IMR-90 (cell line): ENCODE measurements around the gene EML1. TPM values are rescaled to one million over a fixed set of nuclear protein-coding genes. Genes with fewer than 3 reads are reported as not detected.

Experiments
- ATAC-seq: fragments of 200-7000 bp; cut with Tn5 transposase; 2 replicates; pipeline ENCODE4 v1.9.1; 2020; ENCODE audit warnings: low read depth, mild to moderate bottlenecking, moderate library complexity
- BruUV-seq: library from RNA; stranded (reverse); fragments of 400-500 nt; replicated peaks from 2 replicates; lab custom pipeline; 2021; lab: Mats Ljungman, UMichigan
- CTCF ChIA-PET: fragments of 300-600 bp; formaldehyde crosslinking; extraction: SDS; loops from one replicate; lab custom pipeline; 2021; ENCODE audit warnings: antibody characterized with exemption; lab: Yijun Ruan, JAX
- POLR2A ChIA-PET: fragments of 300-600 bp; sonication (Branson Sonifier 250); formaldehyde crosslinking; loops from one replicate; lab custom pipeline; 2022; ENCODE audit warnings: antibody characterized with exemption; ENCODE audit not compliant: unreplicated experiment; lab: Charles Lee
- DNase-seq: peaks from one replicate; pipeline ENCODE4 v3.0.0; 2013
- H2AFZ ChIP-seq: replicated peaks from 2 replicates; pipeline ENCODE3; 2013; ENCODE audit warnings: low read length, mild to moderate bottlenecking; ENCODE audit not compliant: poor library complexity
- H2AK5ac ChIP-seq: 2 replicates; pipeline ENCODE4 v1.6.1; 2013; ENCODE audit warnings: low read depth, low read length, inconsistent platforms
- H2AK9ac ChIP-seq: replicated peaks from 2 replicates; pipeline ENCODE3; 2013; ENCODE audit warnings: mild to moderate bottlenecking, low read depth, low read length, moderate library complexity; ENCODE audit not compliant: poor library complexity
- H2BK120ac ChIP-seq: 2 replicates; pipeline ENCODE4 v1.6.1; 2013; ENCODE audit warnings: low read depth, low read length, inconsistent platforms
- H2BK15ac ChIP-seq: 3 replicates; pipeline ENCODE4 v1.6.1; 2013; ENCODE audit warnings: low read depth, low read length, inconsistent platforms
- H2BK20ac ChIP-seq: 2 replicates; pipeline ENCODE4 v1.6.1; 2013; ENCODE audit warnings: low read depth, mild to moderate bottlenecking, inconsistent platforms, low read length, moderate library complexity
- H2BK5ac ChIP-seq: 2 replicates; pipeline ENCODE4 v1.6.1; 2013; ENCODE audit warnings: mild to moderate bottlenecking, low read depth, low read length, inconsistent platforms; ENCODE audit not compliant: poor library complexity, severe bottlenecking
- H3K14ac ChIP-seq: replicated peaks from 2 replicates; pipeline ENCODE4 v1.6.1; 2013; ENCODE audit warnings: low read depth, low read length, inconsistent platforms
- H3K18ac ChIP-seq: 2 replicates; pipeline ENCODE4 v1.6.1; 2013; ENCODE audit warnings: low read depth, low read length, control low read depth
- H3K23ac ChIP-seq: 2 replicates; pipeline ENCODE4 v1.6.1; 2013; ENCODE audit warnings: low read depth, low read length, inconsistent platforms
- H3K27ac ChIP-seq: 2 replicates; pipeline ENCODE4 v1.5.1; 2013; ENCODE audit warnings: mild to moderate bottlenecking, control low read depth, low read length; ENCODE audit not compliant: insufficient read depth
- H3K27me3 ChIP-seq: 2 replicates; pipeline ENCODE4 v1.6.1; 2013; ENCODE audit warnings: low read length; ENCODE audit not compliant: control insufficient read depth, insufficient read depth
- H3K36me3 ChIP-seq: 2 replicates; pipeline ENCODE4 v1.6.1; 2013; ENCODE audit warnings: low read length, mixed read lengths; ENCODE audit not compliant: control insufficient read depth, insufficient read depth
- H3K4ac ChIP-seq: 2 replicates; pipeline ENCODE4 v1.6.1; 2013; ENCODE audit warnings: low read depth, low read length, inconsistent platforms
- H3K4me1 ChIP-seq: 2 replicates; pipeline ENCODE4 v1.6.1; 2013; ENCODE audit warnings: low read length, mixed read lengths; ENCODE audit not compliant: control insufficient read depth, insufficient read depth
- H3K4me2 ChIP-seq: 2 replicates; pipeline ENCODE4 v1.6.1; 2013; ENCODE audit warnings: low read depth, mild to moderate bottlenecking, control low read depth, low read length, moderate library complexity
- H3K4me3 ChIP-seq: 2 replicates; pipeline ENCODE4 v1.5.1; 2013; ENCODE audit warnings: low read depth, mild to moderate bottlenecking, control low read depth, low read length, moderate library complexity; ENCODE audit not compliant: insufficient read depth
- H3K56ac ChIP-seq: 2 replicates; pipeline ENCODE4 v1.6.1; 2013; ENCODE audit warnings: low read length, inconsistent platforms; ENCODE audit not compliant: insufficient read depth; ENCODE audit errors: extremely low read depth
- H3K79me1 ChIP-seq, 2 experiments: 2 replicates each; pipeline ENCODE4 v1.6.1; 2013; ENCODE audit warnings: low read length in 2 of 2, inconsistent platforms in 1 of 2, low read depth in 1 of 2
- H3K9ac ChIP-seq: 2 replicates; pipeline ENCODE4 v1.6.1; 2013; ENCODE audit warnings: low read depth, low read length, control low read depth
- H3K9me1 ChIP-seq: 2 replicates; pipeline ENCODE4 v1.6.1; 2013; ENCODE audit warnings: low read length, inconsistent platforms; ENCODE audit not compliant: insufficient read depth
- H3K9me3 ChIP-seq: 2 replicates; pipeline ENCODE4 v1.6.1; 2013; ENCODE audit warnings: low read length; ENCODE audit not compliant: control insufficient read depth, insufficient read depth
- H4K20me1 ChIP-seq: 2 replicates; pipeline ENCODE4 v1.6.1; 2013; ENCODE audit warnings: low read length, inconsistent platforms; ENCODE audit not compliant: insufficient read depth
- H4K5ac ChIP-seq: 2 replicates; pipeline ENCODE4 v1.6.1; 2013; ENCODE audit warnings: mild to moderate bottlenecking, low read depth, low read length, control low read depth
- H4K8ac ChIP-seq, 2 experiments: 2 replicates each; pipeline ENCODE4 v1.6.1; 2013; ENCODE audit warnings: low read depth in 2 of 2, low read length in 2 of 2, control low read depth in 1 of 2, inconsistent platforms in 1 of 2
- H4K91ac ChIP-seq: 2 replicates; pipeline ENCODE4 v1.6.1; 2013; ENCODE audit warnings: low read depth, low read length, inconsistent platforms; ENCODE audit not compliant: insufficient read depth
- CEBPB ChIP-seq: IDR thresholded peaks from 2 replicates; pipeline ENCODE4 v1.6.1; 2012; ENCODE audit warnings: low read depth, low read length, improper control_type of control experiment
- CHD1 ChIP-seq: IDR thresholded peaks from 2 replicates; pipeline ENCODE4 v1.6.1; 2012; ENCODE audit warnings: low read depth, low read length, improper control_type of control experiment
- CTCF ChIP-seq: conservative IDR thresholded peaks from 2 replicates; pipeline ENCODE4 v1.5.1; 2012; ENCODE audit warnings: mild to moderate bottlenecking, low read depth, low read length, improper control_type of control experiment
- ELK1 ChIP-seq: fragments of 150-350 bp; IDR thresholded peaks from 2 replicates; pipeline ENCODE4 v1.6.1; 2016; ENCODE audit warnings: low read depth, mild to moderate bottlenecking, low read length, moderate library complexity, borderline replicate concordance
- FOS ChIP-seq: fragments of 150-350 bp; IDR thresholded peaks from 2 replicates; pipeline ENCODE4 v1.6.1; 2016; ENCODE audit warnings: low read depth, low read length
- MXI1 ChIP-seq: IDR thresholded peaks from 2 replicates; pipeline ENCODE4 v1.6.1; 2012; ENCODE audit warnings: low read depth, mild to moderate bottlenecking, low read length, moderate library complexity, borderline replicate concordance
- POLR2A ChIP-seq: IDR thresholded peaks from 2 replicates; pipeline ENCODE4 v1.6.1; 2012; ENCODE audit warnings: mild to moderate bottlenecking, low read depth, low read length
- RAD21 ChIP-seq: IDR thresholded peaks from 2 replicates; pipeline ENCODE4 v1.6.1; 2012; ENCODE audit warnings: low read length, improper control_type of control experiment
- RFX5 ChIP-seq: IDR thresholded peaks from 2 replicates; pipeline ENCODE4 v1.8.0; 2012; ENCODE audit warnings: low read depth, mild to moderate bottlenecking, low read length, moderate library complexity
- WGBS, 2 experiments: methylation state at CpG; one replicate each; pipeline versions ENCODE4 v1.1.5 to v1.1.7; 2013; ENCODE audit warnings: missing lambda C conversion rate in 2 of 2; ENCODE audit not compliant: insufficient read length in 1 of 2; ENCODE audit errors: extremely low coverage in 2 of 2; 5-methylcytosine and 5-hydroxymethylcytosine counted together
- dilution Hi-C: fragments of 300-500 bp; cut with HindIII; formaldehyde crosslinking; loops from one replicate; pipeline ENCODE4 v1.14.3; 2018; ENCODE audit warnings: low sequenced_read_pairs; ENCODE audit not compliant: unreplicated experiment
- in situ Hi-C: fragments of 300-500 bp; cut with MboI; formaldehyde crosslinking; loops from 3 replicates; pipeline ENCODE4 v1.14.3; 2019; ENCODE audit warnings: low sequenced_read_pairs, inconsistent platforms, mixed read lengths
- intact Hi-C: fragments of 100-400 bp; cut with micrococcal nuclease; formaldehyde crosslinking; loops from 2 replicates; pipeline ENCODE4 v1.10.0; 2022
- polyA plus RNA-seq, 3 experiments: library from polyadenylated mRNA; depleted of rRNA; stranded (reverse); fragments of >200 nt; gene quantifications; 2 replicates each; pipeline ENCODE4 v1.2.3, GENCODE V29; 2012; ENCODE audit warnings: low replicate concordance in 1 of 3
- total RNA-seq: library from RNA; depleted of rRNA; stranded (reverse); fragments of >200 nt; gene quantifications from 2 replicates; pipeline ENCODE4 v1.2.3, GENCODE V29; 2012

EML1 gene
- total and polyA plus RNA-seq, 2 of the 4 experiments (the other 2 are of a cell fraction) = 14.0 to 42.3 TPM

GRCh38 chr14:99976681-99977080, 183.5 kb downstream of the EML1 start:
- Histone ChIP-seq H2BK5ac (no peak overlapping the region), H4K5ac (no peak overlapping the region), H2BK15ac (no peak overlapping the region), H2BK120ac (no peak overlapping the region), H3K27ac (no peak overlapping the region), H3K23ac (no peak overlapping the region), H3K9me3 (peaks cover 9% of the 10 kb centered on the region), H3K4me3 (no peak overlapping the region), H2AK5ac (no peak overlapping the region), H4K91ac (no peak overlapping the region), H3K27me3 (no peaks in the 10 kb centered on the region), H3K9ac (no peak overlapping the region), H3K9me1 (no peaks in the 10 kb centered on the region), H4K8ac (no peak overlapping the region), H3K18ac (no peak overlapping the region), H3K36me3 (no peaks in the 10 kb centered on the region; the same call in 1 of the 2 replicates), H4K20me1 (0 out of 2 replicates have a peak, but pooled peaks cover 5% of the 10 kb centered on the region), H2AFZ (no peak overlapping the region), H3K79me1 (peaks cover 20 to 28% of the 10 kb centered on the region in 2 experiments), H2AK9ac (no peak overlapping the region), H3K4ac (no peak overlapping the region), H3K14ac (no peak overlapping the region), H2BK20ac (no peak overlapping the region), H3K4me2 (no peak overlapping the region), H3K56ac (no peak overlapping the region), H3K4me1 (peaks cover under 1% of the 10 kb centered on the region)
- POLR2A ChIA-PET = no interaction called here
- ATAC-seq (no peak), DNase-seq (no peak)
- no TSS peak for BruUV-seq
- CTCF ChIA-PET = interaction anchor here (1.5 kb wide), 1 partner anchor 48 kb away, joined by 3 read pairs; no protein-coding TSS in a partner anchor
- 100% methylated on average over 1 of the region's 3 CpGs; no CpG with 5 or more reads in 1 of the 2 experiments for WGBS, 2 experiments
- in situ Hi-C loops (no loop called here), intact Hi-C loops (no loop called here), dilution Hi-C loops (no loop called here)
- TF ChIP-seq MXI1 (no peak), RAD21 (no peak), POLR2A (no peak), CEBPB (no peak), FOS (no peak), ELK1 (no peak), RFX5 (no peak), CTCF (no peak), CHD1 (no peak)
